HL-60/S4 treated with phorbol 12-myristate 13-acetate at 8.2 ng/mL for 4 days and 3 days (cell line): Measurements from ENCODE around the gene GPR152.
"Not testable (repeated sequence)": the region's sequence is repeated elsewhere in the genome, so short reads cannot be mapped to it uniquely, and the experiment has no call there.

Source experiments
- in situ Hi-C: fragments of 300-500 bp; cut with MboI; formaldehyde crosslinking; loops from 2 replicates; pipeline ENCODE4 v1.15.0; 2022; ENCODE audit warnings: low sequenced_read_pairs

GPR152 gene

DNA sequence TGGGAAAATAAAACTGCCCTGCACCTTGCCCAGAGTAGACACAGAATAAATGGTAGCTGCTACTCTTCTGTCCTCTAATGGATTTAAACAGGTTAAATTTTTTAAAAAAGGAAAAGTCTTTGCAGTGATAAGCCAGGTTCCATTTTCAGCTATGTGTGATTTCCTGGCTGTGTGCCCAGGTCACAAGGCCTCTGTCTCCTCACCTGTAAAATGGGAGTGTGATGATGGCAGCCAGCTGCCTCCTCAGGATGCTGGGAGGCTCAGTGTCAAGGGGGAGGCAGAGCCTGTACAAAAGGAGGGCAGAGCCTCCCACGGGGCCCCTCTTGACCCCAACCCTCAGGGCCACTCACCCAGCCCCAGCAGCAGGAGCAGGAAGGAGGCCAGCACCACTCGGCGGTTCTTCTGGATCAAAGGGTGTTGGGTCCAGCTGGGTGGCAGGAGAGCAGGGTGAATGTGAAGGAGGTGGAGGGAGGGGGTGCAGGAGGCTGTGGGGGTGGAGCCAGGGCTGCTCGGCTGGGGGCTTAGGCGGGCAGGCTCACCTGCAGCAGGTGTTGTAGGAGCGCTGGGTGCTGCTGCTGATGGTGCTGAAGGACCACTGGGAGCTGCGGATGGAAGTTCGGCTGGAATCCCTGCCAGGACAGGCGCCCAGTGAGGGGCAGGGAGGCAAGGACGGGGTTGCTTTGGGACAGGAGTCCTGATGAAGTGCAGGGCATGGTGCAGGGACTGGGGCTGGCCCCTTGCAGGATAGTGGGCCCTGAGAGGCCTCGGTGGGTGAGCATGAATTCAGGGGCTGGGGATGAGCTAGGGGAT lies 14.6 kb upstream of the GPR152 start:
- in situ Hi-C loops = no loop called here

DNA sequence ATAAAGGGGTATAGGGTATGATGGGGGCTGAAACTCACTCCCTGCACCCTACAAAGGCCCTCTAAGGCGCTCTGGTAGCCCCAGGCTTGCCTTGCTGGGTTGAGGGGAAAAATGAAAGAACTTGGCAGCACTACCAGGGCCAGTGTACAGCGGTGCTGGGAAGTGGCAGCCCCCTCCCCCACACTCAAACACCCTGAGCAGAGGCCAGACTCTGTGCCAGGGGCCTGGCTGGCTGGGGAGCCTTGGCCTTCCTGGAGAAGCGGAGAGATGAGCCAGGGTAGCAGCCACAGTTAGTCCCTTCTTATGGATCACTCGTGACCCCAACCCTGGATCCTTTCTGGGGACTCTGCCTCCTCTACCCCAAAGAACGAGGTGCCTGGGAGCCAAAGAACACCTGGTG lies 13.8 kb upstream of the GPR152 start:
- in situ Hi-C loops = no loop called here

DNA sequence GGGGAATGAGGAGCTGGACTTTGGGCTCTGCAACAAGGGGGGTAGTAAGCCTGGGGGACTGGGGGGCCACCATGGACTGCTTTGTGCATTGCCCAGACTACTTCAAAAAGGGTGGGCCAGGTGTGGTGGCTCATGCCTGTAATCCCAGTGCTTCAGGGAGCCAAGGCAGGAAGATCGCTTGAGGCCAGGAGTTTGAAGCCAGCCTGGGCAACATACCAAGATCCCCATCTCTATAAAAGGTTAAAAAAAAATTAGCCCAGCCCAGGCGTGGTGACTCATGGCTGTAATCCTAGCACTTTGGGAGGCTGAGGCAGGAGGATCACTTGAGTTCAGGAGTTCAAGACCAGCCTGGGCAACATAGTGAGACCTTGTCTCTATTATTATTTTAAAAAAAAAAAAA lies 13.0 kb upstream of the GPR152 start:
- in situ Hi-C loops = not testable (repeated sequence)

DNA sequence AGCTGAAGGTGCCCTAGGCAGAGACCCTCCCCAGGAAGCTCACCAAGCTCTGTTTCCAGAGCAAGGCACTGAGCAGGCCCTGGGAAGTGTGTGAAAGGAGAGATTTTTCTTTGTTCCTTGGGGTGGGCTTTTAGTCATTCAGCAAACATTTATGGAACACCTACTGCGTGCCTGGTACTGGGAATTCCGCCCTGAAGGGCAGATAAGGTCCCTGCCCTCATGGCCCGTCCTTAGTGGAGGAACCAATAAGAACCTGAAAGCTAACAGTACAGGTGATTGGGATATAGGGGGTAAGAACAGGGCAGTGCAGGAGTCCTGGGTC lies 12.6 kb upstream of the GPR152 start:
- in situ Hi-C loops = no loop called here

DNA sequence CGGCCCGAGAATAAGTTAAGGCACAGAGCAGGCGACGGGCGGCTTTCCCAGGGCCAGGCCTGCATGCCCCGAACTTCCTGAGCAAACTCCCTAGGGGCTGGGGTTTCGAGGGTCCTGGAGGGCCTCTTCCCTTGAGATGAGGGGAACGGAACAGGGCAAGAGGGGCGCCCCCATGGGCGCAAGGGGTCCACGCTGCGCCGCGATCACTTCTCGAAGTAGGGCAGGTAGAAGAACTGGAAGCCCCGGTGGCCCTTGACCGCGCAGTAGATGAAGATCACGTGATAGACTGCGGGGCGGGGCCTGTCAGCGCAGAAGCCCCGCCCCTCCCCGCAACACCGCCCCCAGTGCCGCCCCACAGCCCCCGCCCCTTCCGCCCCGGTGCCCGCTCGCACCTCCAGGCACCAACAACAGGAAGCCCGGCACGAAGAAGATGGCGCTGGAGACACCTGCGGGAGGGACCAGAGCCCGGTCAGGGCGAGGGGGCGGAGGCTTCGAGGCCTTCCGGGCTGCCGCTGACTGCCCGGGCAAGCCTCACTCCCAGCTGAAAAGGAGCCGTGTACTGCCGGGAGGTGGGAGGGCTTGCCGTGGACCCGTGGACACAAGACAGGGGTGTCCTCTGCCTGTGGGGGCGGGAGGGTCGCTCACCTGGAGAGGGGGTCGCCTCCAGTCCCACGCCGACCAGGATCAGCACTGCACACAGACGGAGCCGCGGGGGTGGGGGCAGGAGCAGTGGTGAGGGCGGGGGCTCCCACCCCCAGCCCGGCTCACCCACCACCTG lies 12.1 kb upstream of the GPR152 start:
- in situ Hi-C loops = no loop called here

DNA sequence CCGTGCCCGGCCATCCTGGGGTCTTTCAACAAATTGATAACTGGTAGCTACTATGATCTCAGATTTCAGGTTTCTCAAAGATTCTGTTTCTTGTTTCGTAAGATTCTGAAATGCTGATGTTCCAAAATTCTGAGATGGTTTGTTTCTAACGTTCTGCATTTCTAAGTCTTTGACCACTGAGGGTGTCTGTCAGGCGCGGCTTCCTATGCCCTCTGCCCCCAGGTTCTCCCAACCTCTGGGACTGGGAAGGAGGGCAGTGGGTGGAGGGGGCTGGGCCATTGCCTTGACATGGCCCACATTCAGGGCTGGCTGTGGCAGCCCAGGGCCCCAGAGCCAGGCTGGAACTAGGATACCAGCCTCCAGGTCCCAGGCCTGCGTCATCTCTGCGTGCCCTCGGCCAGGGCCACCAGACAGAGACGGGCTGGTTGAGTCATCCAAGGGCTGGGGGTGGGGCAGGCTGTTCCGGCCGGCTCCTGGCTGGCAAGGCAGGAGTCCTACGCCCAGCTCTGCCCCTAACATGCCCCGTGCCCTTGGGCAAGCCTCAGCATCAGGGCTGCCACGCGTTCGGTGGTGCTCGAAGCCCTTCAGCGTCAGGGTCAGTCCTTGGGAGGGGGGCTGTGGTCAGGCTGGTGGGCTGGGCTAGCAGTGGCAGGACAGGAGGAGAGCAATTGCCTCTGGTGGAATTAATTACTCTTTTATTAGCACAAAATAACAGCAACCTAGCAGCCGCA lies 11.3 kb upstream of the GPR152 start:
- in situ Hi-C loops = no loop called here

DNA sequence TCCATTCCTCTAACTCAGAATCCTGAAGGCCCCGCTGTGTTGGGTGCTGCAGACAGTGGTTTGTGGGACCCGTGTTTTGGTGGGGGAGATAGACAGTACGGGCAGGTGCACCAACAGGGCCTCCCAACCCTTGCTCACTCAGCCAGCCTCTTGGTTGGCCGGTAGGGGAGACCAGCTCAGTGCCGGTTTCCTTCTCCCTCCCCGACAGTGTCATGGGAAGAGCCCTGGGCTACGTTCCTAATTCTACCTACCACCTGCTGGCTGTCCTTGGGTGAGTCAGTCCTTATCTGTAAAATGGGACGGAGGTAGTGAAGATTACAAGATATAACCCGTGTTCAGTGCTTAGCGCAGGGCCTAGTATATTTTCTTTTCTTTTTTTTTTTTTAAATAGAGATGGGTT lies 10.7 kb upstream of the GPR152 start:
- in situ Hi-C loops = no loop called here

DNA sequence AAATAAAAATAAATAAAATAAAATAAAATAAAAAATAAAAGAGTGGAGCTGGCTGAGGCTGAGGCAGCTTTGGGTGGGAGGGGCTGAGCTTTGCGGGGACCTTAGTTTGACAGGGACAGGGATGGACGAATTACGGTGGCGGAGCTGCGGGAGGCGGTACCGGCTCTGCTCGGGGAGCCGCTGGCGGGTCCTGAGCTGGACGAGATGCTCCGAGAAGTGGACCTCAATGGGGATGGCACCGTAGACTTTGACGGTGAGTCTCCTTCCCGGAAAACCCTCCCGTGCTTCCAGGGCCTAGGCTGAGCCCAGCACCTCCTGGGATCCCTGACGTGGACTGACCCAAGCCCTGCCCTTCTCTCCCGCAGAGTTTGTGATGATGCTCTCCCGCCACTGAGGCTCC lies 5.7 kb upstream of the GPR152 start:
- in situ Hi-C loops = no loop called here

DNA sequence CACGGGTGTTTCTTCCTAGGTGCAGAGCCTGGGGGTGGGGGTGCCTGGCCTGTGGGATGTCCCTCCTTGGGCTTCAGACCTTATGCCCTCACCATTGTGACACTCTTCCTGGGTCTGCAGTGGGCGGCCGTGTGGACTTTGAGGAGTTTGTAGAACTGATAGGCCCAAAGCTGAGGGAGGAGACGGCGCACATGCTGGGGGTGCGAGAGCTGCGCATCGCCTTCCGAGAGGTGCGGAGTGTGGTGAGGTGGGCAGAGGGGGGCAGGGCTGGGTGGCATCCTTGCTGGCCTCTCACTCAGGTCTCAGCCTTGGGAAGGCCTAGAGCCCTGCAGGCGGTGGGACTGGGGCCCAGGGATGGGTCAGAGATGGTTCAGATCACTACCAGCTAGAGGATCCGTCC lies 4.9 kb upstream of the GPR152 start:
- in situ Hi-C loops = no loop called here

DNA sequence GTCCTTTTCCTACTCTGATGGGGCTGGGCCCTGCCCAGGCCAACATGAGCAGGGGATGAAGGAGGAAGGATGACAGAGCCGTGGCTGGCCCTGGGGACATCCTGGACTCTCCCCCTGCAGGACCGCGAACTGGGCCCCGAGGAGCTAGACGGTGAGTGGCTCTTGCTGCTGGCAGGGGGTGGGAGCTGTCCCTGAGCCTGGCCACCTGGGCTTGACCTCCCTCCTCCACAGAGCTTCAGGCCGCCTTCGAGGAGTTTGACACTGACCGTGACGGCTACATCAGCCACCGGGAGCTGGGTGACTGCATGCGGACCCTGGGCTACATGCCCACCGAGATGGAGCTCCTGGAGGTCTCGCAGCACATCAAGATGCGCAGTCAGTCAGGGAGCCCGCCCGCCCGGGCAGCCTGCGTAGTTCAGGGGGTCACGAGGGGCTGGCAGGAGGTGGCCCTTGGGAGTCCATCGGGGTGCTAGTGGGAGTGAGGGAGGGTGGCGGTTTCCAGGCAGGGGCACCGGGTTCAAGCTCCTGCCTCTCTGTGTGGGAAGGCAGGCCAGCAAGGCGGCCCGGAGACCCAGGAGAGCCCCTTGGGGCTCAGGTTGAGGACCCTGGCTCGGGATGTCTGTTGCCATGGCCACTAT lies 3.7 kb upstream of the GPR152 start:
- in situ Hi-C loops = no loop called here

DNA sequence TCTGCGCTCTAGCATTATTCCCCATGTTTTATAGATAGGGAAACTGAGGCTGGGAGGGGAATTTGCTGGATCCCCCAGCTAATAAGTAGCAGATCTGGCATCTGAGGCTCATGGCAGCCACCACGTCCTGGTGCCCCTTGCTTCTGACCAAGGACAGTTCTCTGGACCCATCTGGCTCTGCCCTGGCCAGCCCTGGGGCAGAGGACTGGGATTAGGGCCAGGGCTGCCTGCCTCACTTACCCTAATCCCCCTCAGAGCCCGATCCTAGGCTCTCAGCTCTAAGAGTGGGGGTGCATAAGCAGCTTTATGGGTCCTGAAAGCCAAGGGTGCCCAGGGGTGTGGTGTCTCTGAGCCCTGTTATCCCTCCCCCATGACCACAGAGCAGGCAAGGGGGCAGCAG lies 2.5 kb upstream of the GPR152 start, which contains the start of gene CABP4:
Gene CABP4 (plus strand): TSS at position 301 of the 400 bp plus-strand sequence. CDS start 70 bp downstream, at position 371.
- in situ Hi-C loops = no loop called here

DNA sequence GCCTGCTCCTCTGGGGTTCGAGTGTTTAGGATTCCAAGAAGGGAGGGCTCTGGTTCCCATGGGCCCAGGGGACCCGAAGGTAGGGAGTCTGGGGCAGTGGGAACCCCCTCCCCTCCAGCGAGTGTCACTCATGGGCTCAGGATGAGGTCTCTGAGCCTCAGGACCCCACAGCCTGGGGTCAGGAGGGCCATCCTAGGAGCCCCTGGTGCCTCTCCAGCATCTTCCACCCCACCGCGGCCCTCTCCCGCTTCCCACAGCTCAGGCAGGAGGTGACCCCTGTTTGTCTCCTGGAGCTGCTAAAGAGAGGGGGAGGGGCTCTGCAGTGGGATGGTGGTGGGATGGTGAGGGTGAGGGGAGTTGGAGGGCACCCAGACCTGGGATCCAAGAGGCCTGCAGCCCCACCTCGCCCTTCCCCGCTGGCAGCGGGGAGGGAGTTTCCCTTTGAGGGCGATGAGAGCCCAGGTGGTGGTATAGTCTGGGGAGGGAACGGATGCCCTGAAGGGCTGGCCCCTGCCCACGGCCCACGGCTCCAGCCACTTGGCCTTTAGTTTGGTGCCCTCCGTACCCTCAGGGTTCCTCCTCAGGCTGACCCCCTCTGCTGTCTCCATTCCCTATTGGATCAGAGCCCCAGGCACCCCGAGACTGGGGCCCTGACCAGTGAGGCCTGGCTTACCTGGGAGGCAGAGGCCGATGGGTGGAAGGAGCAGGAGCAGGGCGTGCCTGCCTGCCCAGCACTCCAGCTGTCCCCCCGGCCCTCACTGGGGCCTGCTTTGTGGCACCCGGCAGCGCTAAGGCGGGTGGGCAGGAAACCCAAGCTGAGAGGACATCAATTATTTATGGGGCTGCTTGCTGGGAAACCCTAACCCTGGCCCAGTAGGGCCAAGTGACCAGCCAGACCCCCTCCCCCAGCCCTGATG lies 1.5 kb upstream of the GPR152 start:
- in situ Hi-C loops = no loop called here

DNA sequence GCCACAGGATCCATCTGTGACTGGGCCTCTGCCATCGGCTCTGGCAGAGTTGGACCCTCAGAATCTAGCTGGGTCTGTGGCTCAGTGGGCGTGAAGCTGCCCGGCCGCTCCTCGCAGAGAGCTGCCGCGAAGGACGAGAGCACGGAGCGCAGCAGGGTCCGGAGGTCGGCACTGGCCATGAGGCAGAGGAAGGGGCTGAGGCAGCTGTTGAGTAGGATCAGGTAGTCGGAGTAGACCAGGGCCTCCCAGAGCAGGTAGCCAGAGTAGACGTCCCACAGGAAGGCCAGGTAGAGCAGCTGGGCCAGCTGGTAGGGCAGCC lies 912 bp downstream of the GPR152 start:
- in situ Hi-C loops = no loop called here

DNA sequence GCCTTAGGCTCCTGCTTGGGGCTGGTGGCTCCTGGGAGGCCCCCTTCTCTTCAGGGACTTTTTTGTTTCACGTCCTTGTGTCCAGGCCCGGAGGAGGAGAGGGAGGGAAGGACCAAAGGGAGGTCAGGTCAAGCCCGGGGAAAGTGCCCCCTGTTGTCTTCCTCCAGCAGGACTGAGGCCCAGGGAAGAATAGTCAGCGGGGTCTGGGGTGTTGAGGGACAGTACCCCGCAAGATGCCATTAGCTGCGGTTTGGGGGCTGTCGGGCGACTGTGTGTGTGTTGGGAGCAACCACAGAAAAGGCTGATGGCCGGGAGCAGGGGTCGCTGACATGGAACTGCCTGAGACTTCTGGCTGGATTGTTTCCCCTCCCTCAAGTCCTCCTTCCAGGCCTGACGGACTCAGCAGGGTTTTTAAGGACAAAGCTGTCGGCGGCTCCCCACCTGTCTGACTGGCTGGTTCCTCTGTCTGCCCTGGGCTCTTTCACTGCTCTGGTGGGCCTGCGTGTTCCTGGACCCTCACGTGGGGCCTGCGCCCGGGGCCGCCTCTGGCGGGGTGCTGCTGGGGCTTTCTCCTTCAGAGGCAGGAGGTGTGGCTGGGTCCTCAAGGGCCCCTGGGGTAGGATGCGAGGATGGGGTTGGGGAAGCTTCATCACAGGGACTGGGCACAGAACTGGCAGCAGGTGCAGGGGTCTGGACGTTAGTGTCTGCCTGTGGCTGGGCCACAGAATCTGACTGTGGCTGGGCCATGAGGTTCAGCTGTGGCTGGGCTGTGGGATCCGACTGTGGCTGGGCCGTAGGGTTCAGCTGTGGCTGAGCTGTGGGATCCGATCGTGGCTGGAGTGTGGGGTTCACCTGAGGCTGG lies 1.5 kb downstream of the GPR152 start:
- in situ Hi-C loops = no loop called here

DNA sequence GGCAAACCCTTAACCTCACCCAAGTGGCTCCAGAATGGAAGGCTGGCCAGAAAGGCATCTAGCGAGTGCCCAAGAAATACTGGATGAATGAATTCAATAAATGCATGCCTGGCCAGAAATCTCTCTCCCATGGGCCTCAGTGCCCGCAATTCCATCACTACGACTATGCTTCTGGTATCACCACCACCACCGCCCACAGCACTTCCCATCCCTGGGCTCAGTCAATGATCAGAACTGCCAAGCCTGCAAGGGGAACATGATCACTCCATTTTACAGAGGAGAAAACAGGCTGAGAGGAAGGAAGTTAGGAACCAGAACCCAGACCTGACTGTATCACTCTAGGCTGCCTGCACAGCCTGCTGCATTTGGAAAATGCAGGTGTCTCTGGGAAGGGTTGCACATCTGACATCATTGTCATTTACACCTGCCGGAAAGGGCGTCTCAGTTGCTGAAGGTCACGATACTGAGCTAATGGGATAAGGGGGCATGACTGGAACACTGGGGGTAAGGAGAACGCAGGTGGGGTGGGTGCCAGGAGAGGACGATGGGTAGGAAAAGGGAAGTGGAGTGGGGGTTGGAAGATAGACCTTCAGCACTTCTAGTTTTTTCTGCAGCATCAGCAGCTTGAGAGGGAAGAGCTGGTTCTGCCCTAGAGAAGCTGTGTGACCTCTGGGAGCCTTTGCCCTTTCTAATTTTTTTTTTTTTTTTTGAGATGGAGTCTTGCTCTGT lies 3.2 kb downstream of the GPR152 start:
- in situ Hi-C loops = no loop called here

DNA sequence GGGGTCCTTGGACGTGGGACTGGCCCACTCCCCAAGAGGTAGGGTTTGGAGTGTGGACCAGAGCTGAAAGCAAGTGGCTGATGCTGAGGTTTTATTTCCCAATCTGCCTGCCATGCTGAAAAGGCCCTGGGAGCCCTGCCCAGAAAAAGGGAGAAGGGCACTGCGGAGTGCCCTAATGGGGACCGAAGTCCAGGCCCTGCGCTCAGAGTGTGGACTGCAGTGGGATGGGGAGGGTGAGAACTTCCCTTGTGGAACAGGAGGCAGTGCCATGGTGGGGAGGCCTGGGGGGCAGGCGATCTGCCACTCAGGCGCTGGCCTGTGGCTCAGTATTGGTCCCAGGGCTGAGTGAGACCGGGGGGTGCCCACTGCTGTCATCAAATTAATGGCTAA lies 4.3 kb downstream of the GPR152 start:
- in situ Hi-C loops = no loop called here

DNA sequence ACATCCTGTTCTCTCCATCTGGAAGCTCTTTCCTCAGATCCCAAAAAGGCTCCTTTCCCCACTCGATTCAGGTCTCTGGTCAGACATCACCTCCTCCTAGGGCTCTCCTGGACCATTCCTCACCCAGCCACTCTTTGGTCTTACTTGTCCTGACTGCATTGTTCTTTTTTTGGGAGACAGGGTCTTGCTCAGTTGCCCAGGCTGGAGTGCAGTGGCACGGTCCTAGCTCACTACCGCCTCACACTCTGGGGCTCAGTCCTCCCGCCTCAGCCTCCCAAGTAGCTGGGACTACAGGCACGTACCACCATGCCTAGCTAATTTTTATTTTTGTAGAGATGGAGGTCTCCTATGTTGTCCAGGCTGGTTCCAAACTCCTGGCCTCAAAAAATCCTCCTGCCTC lies 7.0 kb downstream of the GPR152 start:
- in situ Hi-C loops = no loop called here

DNA sequence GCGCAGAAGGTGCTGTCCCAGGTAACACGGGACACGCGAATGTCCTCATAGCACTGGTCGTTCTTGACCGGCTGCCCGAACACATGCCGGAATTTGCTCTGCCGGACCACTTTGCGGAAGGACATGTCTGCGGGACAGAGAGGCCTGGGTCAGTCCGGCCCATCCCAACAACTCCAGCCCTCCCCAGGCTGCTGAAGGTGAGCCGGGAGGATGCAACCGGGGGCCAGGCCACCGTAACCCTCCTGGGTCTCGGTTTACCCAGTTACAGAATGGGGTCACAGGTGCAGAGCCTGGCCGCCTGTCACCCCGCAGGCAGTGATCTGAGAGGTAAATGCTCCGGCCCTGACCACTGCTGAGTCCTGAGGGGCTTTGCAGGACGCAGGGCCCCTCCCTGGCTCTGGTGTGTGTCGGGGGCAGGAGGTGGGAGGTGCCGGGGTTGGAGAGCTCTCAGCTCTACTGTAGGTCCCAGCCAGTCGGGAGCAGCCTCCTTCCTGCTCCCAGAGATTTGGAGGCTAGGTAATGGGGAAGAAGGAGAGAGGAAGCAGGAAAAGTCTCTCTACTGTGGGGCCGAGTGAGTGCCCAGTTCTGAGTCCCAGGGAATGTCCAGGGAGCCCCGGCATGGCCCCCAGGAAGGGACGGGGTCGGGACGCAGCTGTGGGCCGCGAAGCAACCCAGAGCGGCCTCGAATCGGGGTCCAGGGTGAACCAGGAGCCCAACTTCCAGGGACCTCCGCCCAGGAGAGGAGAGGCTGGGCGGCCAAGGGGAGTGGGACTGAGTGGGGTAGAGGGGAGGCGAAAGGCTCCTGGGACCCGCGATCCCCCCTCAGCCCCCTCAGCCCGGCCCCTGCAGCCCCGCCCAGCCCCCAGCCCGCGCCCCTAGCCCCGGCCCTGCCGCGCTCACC lies 9.8 kb downstream of the GPR152 start:
- in situ Hi-C loops = no loop called here
